IPS-NIHi11 (cell line): ENCODE measurements around the gene CAPZB.

ENCODE experiments used
- DNase-seq: peaks from one replicate; pipeline ENCODE4 v3.0.0; 2012; ENCODE audit warnings: mixed read lengths, low spot score

Gene CAPZB

GRCh38 chr1:19448491-19449439, 36.6 kb downstream of the CAPZB start:
- no peak for DNase-seq

DNA sequence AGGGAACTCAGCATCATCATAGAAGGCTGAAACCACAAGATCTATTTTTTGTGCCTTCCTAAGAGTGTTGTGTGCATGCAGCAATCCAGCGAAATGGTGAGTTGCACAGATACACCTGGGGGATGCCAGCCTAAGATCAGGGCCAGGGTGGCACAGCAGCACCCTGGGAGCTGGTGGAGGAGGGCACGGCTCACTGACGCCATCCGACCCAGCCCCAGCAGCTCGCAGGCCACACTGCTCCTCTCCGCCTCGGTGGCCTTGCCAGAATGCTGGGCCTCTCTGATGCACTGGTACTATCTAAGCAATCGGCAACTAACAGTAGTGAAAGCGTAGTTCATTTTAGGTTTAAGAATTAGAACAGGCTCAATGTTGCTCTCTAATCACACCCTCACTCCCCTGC, 37.8 kb downstream of the CAPZB start:
- no peak for DNase-seq

- peak; percentile 58 for DNase-seq
Measured at GRCh38 chr1:19445417-19446342, 39.7 kb downstream of the CAPZB start.

- DNase-seq = no peak
Measured at GRCh38 chr1:19444296-19445021, 40.9 kb downstream of the CAPZB start.

- DNase-seq = no peak
Measured at GRCh38 chr1:19443326-19443725, 42.0 kb downstream of the CAPZB start.

GRCh38 chr1:19442154-19443096, 42.9 kb downstream of the CAPZB start:
- DNase-seq = no peak

GRCh38 chr1:19441048-19441780, 44.1 kb downstream of the CAPZB start:
- DNase-seq = no peak

DNA sequence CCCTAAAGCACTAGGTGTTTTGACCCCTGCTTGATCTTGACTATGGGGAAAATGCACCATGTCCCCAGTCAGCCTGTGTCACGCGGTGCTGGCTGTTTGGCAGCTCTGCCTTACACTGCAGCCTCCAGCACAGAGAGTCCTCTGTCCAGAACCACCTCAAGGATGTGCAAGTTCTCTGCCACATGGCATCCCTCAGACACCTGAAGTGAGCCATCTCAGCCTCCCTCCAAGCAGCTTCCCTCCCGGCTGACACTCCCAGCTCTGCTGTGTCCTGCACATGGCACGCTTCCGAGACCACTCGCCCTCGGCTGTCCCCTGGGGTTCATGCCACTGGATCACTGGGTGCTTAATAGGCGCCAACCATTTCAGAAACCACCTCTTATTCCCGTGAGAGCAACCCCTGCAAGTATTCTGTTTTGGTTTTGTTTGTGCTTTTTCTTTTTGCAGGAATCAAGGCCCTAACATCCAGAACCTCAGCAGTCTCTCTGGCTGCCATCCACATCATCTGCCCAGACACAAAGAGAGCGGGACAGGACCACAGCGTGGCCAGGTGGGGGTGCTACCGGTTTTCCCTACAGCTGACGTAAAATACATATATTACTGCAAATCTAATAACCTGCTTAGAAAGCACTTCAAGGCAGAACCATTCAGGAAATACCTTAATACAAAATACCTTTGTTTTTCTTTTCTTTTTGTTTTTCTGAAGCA, 45.7 kb downstream of the CAPZB start:
- DNase-seq = peak; percentile 47

DNA sequence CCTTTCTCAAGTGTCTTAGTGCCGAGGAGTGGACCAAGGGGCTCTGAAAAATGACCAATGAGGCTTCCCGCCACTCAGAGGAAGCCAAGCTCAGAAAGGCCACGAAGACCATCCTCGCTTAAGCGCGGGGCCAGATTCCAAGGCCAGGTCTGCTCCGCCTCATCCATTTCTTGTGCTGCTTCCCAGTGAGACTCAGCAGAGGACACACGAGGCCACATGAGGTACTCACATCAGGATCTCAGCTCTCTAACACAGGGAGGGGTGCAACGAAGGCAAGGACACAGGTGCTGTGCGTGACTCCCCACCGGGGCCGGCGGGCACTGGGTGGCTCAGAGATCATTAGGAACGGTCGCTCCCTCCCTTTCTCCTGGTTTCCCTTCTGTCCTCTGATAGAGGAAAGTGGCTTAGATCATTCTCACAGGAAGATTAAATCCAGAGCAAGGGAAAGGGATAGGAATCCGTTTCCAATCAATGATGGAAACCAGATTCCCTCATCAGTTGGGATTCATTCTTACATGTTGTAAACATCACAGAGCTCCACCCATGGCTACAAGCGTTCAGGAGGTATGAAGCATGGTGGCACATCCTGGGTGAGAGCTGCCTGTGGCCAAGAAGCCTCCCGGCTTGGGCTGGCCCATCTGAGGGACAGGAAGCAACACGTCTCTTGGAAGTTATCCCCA, 46.7 kb downstream of the CAPZB start:
- no peak for DNase-seq

- DNase-seq = no peak
Measured at GRCh38 chr1:19437891-19438294, 47.4 kb downstream of the CAPZB start.

DNA sequence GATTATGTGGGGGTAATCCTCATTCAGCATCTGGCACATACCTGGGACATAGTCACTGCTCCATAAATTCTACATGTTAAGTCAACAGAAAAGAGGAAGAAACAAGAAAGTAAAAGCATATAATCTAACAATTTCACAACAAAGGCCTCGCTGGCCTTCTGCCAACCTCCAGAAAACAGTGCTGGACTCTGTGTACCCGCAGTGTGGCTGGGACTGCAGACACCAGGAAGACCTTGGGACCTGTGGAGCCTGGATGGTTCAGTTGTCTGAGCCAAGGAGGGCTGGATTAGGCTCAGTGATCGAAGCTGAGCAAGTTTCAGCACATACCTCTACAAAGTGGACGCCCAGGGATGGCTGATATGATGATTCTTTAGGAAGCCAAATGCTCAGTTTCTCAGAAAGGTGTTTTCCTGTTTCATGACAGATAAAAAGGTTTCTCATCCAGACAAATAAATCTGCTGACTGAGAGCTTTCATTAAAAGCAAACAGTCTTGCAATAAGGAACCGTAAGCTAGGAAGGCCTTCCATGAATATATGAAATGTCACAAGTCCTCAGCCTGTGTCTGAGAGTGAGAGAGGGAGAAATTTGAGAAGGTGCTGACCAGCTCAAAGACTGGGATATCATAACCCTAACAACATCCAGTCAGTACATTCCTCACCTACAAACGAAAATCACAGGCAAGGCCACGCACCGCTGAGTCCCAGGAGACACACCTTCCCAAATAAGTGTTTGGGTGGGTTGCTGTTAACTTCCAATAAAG, 48.4 kb downstream of the CAPZB start:
- no peak for DNase-seq

DNA sequence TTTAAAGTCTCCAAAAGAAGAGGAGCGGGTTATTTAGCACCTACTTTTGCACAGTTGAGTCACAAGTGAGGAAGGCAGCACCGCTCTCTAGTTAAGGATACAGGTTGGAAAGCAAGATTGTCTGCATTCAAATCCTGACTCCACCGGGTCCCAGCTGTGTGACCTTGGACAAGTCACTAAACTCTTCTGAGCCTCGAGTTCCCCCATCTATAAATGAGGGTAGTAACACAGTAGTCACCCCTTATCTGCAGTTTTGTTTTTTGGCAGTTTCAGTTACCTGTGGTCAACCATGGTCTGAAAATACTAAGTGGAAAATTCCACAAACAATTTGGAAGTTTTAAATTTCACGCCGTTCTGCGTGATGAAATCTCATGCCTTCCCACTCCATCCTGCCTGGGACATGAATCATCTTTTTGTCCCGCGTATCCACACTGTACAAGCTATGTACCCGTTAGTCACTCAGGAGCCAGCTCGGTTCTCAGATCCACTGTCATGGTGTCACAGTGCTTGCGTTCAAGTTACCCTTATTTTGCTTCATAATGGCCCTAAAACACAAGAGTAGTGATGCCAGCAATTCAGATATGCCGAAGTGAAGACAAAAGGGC, 49.4 kb downstream of the CAPZB start:
- DNase-seq = no peak

- no peak for DNase-seq
Measured at GRCh38 chr1:19435181-19435580, 50.2 kb downstream of the CAPZB start.

DNA sequence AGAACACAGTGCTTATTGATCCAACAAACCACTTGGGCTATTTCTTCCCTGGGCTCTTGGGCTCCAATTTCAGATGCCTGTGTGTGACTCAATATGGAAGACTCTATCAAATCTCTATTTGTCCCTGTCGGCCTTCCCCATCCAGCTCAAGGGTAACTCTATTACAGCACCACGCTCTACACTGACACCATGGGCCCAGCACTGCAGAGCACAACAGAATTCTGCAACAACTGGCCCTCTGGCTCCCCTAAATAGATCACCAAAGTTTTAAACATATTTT, 51.7 kb downstream of the CAPZB start:
- DNase-seq = no peak

DNA sequence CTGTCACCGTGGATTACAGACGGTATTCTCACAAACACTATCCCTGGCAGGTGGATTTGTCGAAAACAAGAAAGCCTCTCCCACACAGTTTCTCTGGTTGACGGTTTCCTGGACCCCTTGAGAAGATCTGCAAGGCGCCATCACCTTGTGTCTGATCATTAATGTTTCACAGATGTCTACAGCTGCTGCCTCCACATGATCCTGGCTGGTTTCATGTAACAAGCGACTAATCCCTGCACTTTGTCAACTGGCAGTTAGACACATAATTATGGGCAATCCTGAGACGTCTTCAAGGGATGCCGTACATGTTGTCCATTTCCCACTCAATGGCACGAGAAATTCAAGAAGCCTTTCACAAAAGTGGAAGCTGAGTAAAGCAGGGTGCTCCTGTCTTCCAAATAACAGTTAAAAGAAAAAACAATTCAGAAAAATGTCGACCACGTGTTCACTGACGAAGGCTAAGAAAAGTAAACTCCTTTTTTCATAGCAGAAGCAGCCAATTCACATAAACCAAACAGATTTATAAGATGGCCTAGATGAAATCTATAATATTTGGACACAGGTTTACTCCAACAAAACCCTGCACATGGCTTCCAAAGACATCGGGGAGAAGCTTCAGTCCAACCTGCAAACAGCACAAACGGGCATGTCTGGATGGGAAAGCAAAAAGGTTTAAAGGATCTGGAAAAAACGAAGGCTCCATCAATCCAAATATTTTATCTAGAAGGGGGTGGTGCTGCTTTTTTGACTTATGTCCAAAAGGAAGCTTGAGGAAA, 52.2 kb downstream of the CAPZB start:
- no peak for DNase-seq

DNA sequence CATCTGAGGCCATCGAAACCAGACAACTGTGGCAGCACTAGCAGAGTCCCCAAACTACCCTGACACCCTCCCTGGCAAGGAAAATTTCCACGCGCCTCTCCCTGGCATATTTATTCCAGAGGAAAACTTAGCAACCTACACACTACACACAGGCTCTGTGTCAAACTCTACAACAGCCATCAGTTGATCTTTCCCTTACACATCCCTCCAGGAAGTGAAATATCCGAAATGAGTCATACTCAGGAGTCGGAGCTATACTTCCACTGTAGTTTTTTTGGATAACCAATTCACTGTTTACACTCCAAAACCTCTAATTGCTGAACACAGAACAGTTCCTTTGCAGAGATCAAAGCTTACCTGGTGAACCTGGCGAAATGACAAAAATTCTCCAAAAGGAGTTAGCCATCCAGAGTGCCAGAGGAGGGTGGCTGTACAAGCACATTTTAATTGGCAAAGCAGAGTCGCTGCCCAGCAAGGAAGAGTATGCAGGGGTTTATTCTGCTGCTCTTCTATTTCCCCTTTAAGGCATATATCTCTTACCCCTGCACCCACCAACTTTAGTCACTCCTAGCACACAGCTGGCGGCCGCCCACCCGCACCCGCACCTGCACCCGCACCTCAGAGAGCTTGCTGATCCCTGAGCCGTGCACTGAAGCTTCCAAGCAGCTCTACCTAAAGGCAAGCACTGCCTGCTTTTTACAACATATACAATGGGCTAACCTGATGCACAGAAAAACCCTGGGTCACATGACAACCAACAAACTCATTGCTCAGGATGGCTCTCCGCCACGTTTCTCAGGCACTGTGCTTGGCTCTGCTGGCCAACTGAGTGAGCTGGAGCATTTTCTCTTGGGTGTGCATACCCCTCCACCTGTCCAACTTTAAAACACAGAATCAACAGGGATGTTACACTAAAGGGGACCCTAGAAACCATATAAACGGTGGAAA, 54.9 kb downstream of the CAPZB start:
- no peak for DNase-seq
